ENCODE results near the gene DOCK3.
"Not testable (repeated sequence)": the region's sequence is repeated elsewhere in the genome, so short reads cannot be mapped to it uniquely, and the experiment has no call there.

The DOCK3 gene

GRCh38 chr3:51122944-51123343 is 448.2 kb downstream of the DOCK3 start:
- no peak for DNase-seq

GRCh38 chr3:51123531-51123930 is 448.8 kb downstream of the DOCK3 start:
- no peak for DNase-seq

DNA sequence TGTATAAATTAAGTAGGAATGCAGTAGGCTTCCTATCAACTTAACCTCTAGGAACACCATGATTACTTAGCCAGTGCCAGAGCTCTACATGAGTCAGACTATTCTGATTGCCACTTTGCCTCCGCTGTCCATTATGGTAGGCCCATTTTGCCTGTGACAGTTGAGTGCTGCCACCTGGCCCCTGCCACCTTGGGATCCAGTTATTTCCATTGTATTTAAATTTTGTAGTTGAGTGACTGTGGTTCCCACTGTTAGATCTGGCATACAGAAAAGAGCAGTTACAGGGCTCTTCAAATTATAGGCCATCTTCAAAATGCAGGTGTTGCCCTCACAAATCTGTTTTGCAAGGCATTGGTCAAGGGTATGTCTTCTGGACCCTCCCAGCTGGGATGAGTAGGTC is 456.9 kb downstream of the DOCK3 start:
- not testable (repeated sequence) for DNase-seq

GRCh38 chr3:51137715-51138114 is 463.0 kb downstream of the DOCK3 start:
- no peak for DNase-seq

DNA sequence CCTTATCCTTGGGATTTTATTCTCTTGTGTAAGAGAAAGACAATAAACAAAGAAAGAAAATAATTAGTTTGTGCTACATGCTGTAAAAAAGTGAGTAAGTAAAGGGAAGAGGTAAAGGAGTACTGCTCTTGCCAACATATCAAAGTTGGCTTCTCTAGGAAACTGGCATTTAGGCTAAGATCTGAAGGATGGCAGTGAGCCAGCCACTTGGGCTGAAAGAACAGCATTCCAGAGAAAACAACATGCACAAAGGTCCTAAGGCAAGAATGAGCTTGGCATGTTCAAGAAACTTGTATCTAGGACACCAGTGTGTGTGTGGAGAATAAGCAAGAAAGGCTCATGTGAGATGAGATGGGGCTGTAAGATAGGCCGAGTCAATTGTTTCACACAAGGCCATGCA is 464.9 kb downstream of the DOCK3 start:
- DNase-seq, result no peak

GRCh38 chr3:51141573-51141972 is 466.8 kb downstream of the DOCK3 start:
- no peak for DNase-seq

DNA sequence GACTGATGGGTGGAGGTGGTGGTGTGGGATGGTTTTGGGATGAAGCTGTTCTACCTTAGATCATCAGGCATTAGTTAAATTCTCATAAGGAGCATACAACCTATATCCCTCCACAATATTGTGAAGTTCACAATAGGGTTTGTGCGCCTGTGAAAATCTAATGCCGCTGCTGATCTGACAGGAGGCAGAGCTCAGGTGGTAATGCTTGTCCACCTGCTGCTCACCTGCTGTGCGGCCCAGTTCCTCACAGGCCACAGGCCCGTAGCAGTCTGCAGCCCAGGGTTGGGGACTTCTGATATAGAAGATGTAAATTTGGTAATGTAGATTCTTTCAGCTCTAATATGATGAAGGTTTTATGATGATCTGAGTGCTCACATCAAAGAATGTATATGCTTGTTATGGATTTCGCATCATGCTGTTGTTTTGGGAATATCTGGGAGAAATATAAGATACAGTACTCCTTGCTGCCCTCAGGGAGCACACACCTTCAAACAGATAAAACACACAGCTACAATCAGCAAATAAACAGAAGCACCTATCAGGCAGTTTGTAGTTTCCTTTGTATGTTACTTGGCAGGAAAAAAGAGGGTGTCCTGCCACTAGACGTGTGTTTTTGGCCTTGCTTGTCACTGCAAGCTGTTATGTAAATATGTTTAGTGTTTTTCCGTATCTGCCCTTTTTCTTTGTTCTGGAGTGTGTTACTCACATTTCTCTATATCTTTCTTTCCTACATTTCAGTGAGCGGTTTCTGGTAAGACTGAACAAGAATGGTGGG is 471.3 kb downstream of the DOCK3 start:
- no peak for DNase-seq

GRCh38 chr3:51146781-51147180 is 472.1 kb downstream of the DOCK3 start:
- no peak for DNase-seq

GRCh38 chr3:51156147-51156546 is 481.4 kb downstream of the DOCK3 start:
- DNase-seq, result no peak

GRCh38 chr3:51163051-51163450 is 488.3 kb downstream of the DOCK3 start:
- DNase-seq, result no peak

DNA sequence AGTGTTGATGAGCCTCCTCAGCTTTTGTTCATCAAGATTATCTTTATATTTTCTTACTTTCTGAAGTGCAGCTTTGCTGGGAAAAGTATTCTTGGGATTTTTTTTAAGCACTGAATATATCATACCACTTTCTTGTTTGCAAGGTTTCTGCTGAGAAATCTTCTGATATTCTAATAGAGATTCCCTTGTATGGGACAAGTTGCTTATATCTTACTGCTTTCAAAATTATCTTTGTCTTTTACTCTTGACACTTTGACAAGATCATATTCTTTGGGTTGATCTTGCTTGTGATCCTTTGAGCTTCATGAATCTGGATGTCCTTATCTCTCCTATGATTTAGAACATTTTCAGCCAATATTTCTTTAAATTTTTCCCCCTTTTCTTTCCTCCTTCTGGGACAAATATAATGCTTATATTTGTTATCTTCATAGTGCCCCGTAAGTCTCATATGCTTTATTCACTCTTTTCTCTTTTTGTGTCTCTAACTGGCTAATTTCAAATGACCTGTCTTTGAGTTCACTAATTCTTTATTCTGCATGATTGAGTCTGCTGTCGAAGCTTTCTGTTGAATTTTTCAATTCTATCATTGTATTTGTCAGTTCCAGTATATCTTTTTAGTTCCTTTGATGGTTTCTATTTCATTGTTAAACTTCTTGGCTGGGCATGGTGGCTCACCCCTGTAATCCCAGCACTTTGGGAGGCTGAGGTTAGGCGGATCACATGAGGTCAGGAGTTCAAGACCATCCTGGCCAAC is 499.0 kb downstream of the DOCK3 start:
- no peak for DNase-seq

GRCh38 chr3:51176923-51177322 is 502.2 kb downstream of the DOCK3 start:
- DNase-seq, result no peak

GRCh38 chr3:51186446-51186845 is 511.7 kb downstream of the DOCK3 start:
- DNase-seq, result not testable (repeated sequence)

DNA sequence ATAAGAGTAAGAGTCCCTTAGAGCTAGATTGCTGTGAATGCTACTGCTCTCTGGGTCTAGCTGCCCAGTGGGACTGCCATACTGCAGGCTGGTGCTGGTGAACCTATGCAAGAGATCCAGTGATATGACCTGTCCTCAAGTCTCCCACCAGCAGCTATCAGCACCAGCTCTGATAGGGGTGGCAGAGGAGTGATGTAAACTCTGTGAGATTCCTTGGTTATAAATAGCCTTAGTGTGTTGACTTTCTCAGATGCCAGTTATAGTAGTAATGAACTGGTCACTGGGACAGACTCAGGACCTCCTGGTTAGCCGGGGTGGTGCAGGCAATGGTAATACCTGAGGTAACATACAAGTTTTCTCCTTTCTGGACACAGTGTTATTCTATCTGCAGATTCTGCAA is 515.5 kb downstream of the DOCK3 start:
- DNase-seq, result no peak

- no peak for DNase-seq
Observed at GRCh38 chr3:51190827-51191226, 516.1 kb downstream of the DOCK3 start.

DNA sequence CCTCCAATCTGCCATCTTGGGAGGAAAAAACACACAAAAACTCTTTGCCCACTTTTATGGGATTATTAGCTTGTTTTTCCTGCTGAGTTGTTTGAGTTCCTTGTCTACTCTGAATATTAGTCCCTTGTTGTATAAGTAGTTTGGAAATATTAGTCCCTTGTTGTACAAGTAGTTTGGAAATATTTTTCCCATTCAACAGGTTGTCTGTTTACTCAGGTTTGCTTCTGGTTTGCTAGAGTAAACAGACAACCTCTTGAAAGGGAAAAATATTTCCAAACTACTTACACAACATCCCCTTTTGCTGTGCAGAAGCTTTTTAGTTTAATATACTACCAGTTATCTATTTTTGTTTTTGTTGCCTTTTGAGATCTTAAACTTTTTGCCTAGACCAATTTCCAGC is 517.0 kb downstream of the DOCK3 start:
- no peak for DNase-seq

GRCh38 chr3:51198477-51198876 is 523.8 kb downstream of the DOCK3 start:
- DNase-seq, result no peak

- not testable (repeated sequence) for DNase-seq
Observed at GRCh38 chr3:51199296-51199695, 524.6 kb downstream of the DOCK3 start.

DNA sequence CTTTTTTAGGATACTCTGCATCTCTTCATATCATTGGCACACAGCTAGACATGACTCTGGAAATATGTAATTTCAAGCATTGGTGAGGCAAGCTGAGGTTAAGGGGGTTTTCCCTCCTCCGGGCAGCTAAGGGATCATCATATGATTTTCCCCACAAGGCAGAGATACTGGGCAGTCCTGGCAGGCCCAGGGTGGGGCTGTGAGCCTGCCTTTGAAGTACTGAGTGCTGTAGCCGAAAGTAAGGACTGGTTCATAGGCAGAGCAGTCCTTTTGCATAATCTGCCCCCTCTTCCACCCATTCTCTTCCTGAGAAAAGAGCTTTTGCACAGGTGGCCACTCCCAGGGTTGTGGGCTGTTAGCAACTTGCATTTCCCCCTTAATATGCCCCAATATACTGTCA is 541.6 kb downstream of the DOCK3 start:
- no peak for DNase-seq

GRCh38 chr3:51221959-51222358 is 547.2 kb downstream of the DOCK3 start:
- no peak for DNase-seq

DNA sequence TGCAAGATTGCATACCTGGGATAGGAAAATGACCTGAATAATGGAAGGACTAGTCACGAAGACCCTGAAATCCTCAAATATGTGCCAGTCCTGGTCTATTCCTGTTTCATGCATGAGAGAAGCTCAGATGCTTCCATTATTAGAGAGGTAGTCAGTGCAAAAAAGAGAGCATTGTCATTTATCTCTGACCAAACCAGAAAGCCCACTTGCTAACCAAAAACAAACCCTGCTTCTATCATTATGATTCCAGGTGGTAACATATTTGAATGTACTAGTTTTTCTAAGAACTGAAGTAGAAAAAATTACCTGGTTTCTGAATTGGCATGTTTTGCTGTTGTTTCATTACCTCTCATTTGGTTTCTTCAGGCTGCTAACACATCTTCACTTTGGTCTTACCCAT is 549.6 kb downstream of the DOCK3 start:
- no peak for DNase-seq

- DNase-seq, result no peak
Observed at GRCh38 chr3:51224843-51225242, 550.1 kb downstream of the DOCK3 start.

- no peak for DNase-seq
Observed at GRCh38 chr3:51242939-51243338, 568.2 kb downstream of the DOCK3 start.

- no peak for DNase-seq
Observed at GRCh38 chr3:51243924-51244323, 569.2 kb downstream of the DOCK3 start.

DNA sequence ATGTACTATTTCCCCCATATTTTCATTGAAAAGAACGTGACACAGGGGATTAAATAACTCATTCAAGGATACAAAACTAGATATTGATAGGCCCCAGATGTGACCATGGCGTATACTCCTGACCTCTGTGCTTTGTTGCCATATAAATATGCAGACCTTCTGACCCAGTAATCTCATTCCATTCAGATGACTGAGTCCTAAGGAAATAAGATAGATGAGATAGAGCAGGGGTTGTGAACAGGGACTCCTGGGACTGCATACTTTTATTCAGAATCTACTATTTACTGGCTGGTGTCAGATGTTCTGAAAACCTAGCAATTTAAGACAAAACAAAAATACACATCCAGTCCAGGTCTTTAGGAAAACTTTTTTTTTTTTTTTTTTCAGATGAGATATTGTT is 571.1 kb downstream of the DOCK3 start:
- no peak for DNase-seq
